Renal cortex interstitium (tissue), 15 donors: ENCODE data around the gene PDE4C. TPM values are rescaled to one million over a fixed set of nuclear protein-coding genes. Genes with fewer than 3 reads are reported as not detected.

Experiments used
- DNase-seq, 11 donors: peaks; one replicate each; pipeline ENCODE4 v3.0.0-alpha.2; 2013; ENCODE audit warnings: low read depth in 9 of 11, low spot score in 4 of 11; ENCODE audit errors: extremely low read depth in 1 of 11
- long read RNA-seq, 16 experiments: transcript quantifications; one replicate each; lab custom pipeline, GENCODE V29; 2026
- polyA plus RNA-seq, 3 donors: library from polyadenylated mRNA; unstranded; fragments of 120-200 nt; gene quantifications; one replicate each; pipeline ENCODE4 v1.2.1, GENCODE V29; 2013; ENCODE audit not compliant: insufficient read length in 3 of 3

PDE4C gene
- polyA plus RNA-seq = 1 to 10 TPM in 1 of 3 donors, under 1 TPM in 2; 0.30 to 1.8 (median 0.79) TPM
- long read RNA-seq, donor 1 = 0 reads
- long read RNA-seq, donor 2 = 0 reads
- long read RNA-seq, donor 3 = 0 reads
- long read RNA-seq, donor 4 = 0 reads
- long read RNA-seq, donor 5 = 0 reads
- long read RNA-seq, donor 6 = 0 reads
- long read RNA-seq, donor 7 = 0 reads
- long read RNA-seq, donor 8 = 0 reads
- long read RNA-seq, donor 9 = 0 reads
- long read RNA-seq, donor 10 = 0 reads
- long read RNA-seq, donor 11 = 0 reads
- long read RNA-seq, donor 12 = 0 reads
- long read RNA-seq, donor 13 = 0 reads
- long read RNA-seq, donor 14 = 0 reads
- long read RNA-seq, donor 15 = 0 reads
- long read RNA-seq, donor 16, partial matches to known transcripts = 0 of 1 reads
- long read RNA-seq, donor 16, other reads (novel, unspliced or antisense) = 0 of 1 reads

GRCh38 chr19:18225702-18226468, at the start of gene PDE4C:
TSS of gene PDE4C (minus strand) at chr19:18226438. CDS start at chr19:18226415, 23 bp downstream.
- no peak for DNase-seq

- DNase-seq = no peak
These were observed 48.6 kb upstream of the PDE4C start for GRCh38 chr19:18274781-18275356.

GRCh38 chr19:18274219-18274780, 48.1 kb upstream of the PDE4C start, which contains the start of gene IQCN:
TSS of gene IQCN (minus strand) at chr19:18274452. CDS start at chr19:18269478, 4,974 bp downstream.
- DNase-seq = no peak

GRCh38 chr19:18273561-18274218, 47.5 kb upstream of the PDE4C start:
- no peak for DNase-seq

GRCh38 chr19:18271433-18271841, 45.2 kb upstream of the PDE4C start:
- no peak for DNase-seq

- no peak for DNase-seq
These were observed 44.1 kb upstream of the PDE4C start for GRCh38 chr19:18270326-18270725.

GRCh38 chr19:18269070-18269723, 43.0 kb upstream of the PDE4C start:
- no peak for DNase-seq

- no peak for DNase-seq
These were observed 40.8 kb upstream of the PDE4C start for GRCh38 chr19:18266771-18267686.

- DNase-seq = no peak
These were observed 39.3 kb upstream of the PDE4C start for GRCh38 chr19:18265582-18265981.

- no peak for DNase-seq
These were observed 38.8 kb upstream of the PDE4C start for GRCh38 chr19:18264971-18265540.

GRCh38 chr19:18264137-18264854, 38.1 kb upstream of the PDE4C start:
- no peak for DNase-seq

- no peak for DNase-seq
These were observed 37.3 kb upstream of the PDE4C start for GRCh38 chr19:18263324-18264136.

GRCh38 chr19:18262917-18263316, 36.7 kb upstream of the PDE4C start:
- DNase-seq = no peak

- DNase-seq = no peak
These were observed 35.9 kb upstream of the PDE4C start for GRCh38 chr19:18262144-18262543.

GRCh38 chr19:18261474-18261873, 35.2 kb upstream of the PDE4C start:
- DNase-seq = no peak

GRCh38 chr19:18259893-18260292, 33.7 kb upstream of the PDE4C start:
- DNase-seq = no peak
